Keratinocyte (primary cell): ENCODE results near the gene WDR93. TPM values are rescaled to one million over a fixed set of nuclear protein-coding genes. Genes with fewer than 3 reads are reported as not detected.

Experiments used
- DNase-seq: peaks from one replicate; pipeline ENCODE4 v3.0.0-alpha.2; 2011; ENCODE audit warnings: low read depth, missing footprints, low spot score
- FAIRE-seq: peaks from 2 replicates; lab custom pipeline; 2011; peaks lifted over from hg19 to GRCh38; lab: Jason Lieb, UNC
- H2AFZ ChIP-seq: 2 replicates; pipeline ENCODE4 v1.6.0; 2012; ENCODE audit warnings: low read length, control low read depth, inconsistent platforms; ENCODE audit not compliant: control insufficient read depth
- H3K27ac ChIP-seq: 2 replicates; pipeline ENCODE4 v1.5.1; 2011; ENCODE audit warnings: low read length; ENCODE audit not compliant: control insufficient read depth, insufficient read depth
- H3K27me3 ChIP-seq: 3 replicates; pipeline ENCODE4 v1.6.0; 2011; ENCODE audit warnings: low read length; ENCODE audit not compliant: control insufficient read depth, insufficient read depth; ENCODE audit errors: extremely low read depth
- H3K36me3 ChIP-seq, 2 experiments: 2 replicates in 1 of 2; 3 replicates in 1 of 2; pipeline ENCODE4 v1.5.1; 2011; ENCODE audit warnings: low read length in 2 of 2, mild to moderate bottlenecking in 1 of 2; ENCODE audit not compliant: control insufficient read depth in 2 of 2, insufficient read depth in 2 of 2; ENCODE audit errors: extremely low read depth in 1 of 2
- H3K4me1 ChIP-seq: 3 replicates; pipeline ENCODE4 v1.5.1; 2011; ENCODE audit warnings: low read length; ENCODE audit not compliant: control insufficient read depth, insufficient read depth; ENCODE audit errors: extremely low read depth
- H3K4me2 ChIP-seq: 3 replicates; pipeline ENCODE4 v1.6.0; 2011; ENCODE audit warnings: low read depth, low read length; ENCODE audit not compliant: control insufficient read depth, insufficient read depth; ENCODE audit errors: extremely low read depth
- H3K4me3 ChIP-seq, 3 experiments: fragments of 200-600 bp in 1 of 3; sonication (generic) in 1 of 3; 2 replicates in 2 of 3; 3 replicates in 1 of 3; pipeline ENCODE4 v1.5.1; 2011 to 2016; ENCODE audit warnings: low read length in 3 of 3, mild to moderate bottlenecking in 3 of 3, control low read depth in 2 of 3, inconsistent platforms in 1 of 3, low read depth in 1 of 3, mixed read lengths in 1 of 3, mixed run types in 1 of 3, moderate library complexity in 1 of 3; ENCODE audit not compliant: control insufficient read depth in 2 of 3, insufficient read depth in 2 of 3; ENCODE audit errors: extremely low read depth in 1 of 3
- H3K79me2 ChIP-seq: 2 replicates; pipeline ENCODE4 v1.6.0; 2012; ENCODE audit warnings: low read length; ENCODE audit not compliant: control insufficient read depth, insufficient read depth
- H3K9ac ChIP-seq: 3 replicates; pipeline ENCODE4 v1.6.0; 2011; ENCODE audit warnings: low read length; ENCODE audit not compliant: control insufficient read depth, insufficient read depth; ENCODE audit errors: extremely low read depth
- H3K9me1 ChIP-seq: 3 replicates; pipeline ENCODE4 v1.6.0; 2011; ENCODE audit warnings: low read length; ENCODE audit not compliant: control insufficient read depth, insufficient read depth; ENCODE audit errors: extremely low read depth
- H3K9me3 ChIP-seq: 2 replicates; pipeline ENCODE4 v1.5.1; 2012; ENCODE audit warnings: low read depth, low read length; ENCODE audit not compliant: control insufficient read depth
- H4K20me1 ChIP-seq: 3 replicates; pipeline ENCODE4 v1.6.0; 2011; ENCODE audit warnings: low read length; ENCODE audit not compliant: control insufficient read depth, insufficient read depth; ENCODE audit errors: extremely low read depth
- CTCF ChIP-seq, 3 experiments: IDR thresholded peaks in 1 of 3; conservative IDR thresholded peaks in 1 of 3; optimal IDR thresholded peaks in 1 of 3; 2 replicates in 2 of 3; 3 replicates in 1 of 3; pipeline versions ENCODE3 to v1.5.1; 2011; ENCODE audit warnings: low read length in 3 of 3, mild to moderate bottlenecking in 3 of 3, moderate library complexity in 2 of 3, control low read depth in 1 of 3, inconsistent platforms in 1 of 3; ENCODE audit not compliant: insufficient read depth in 2 of 3; ENCODE audit errors: extremely low read depth in 1 of 3
- EZH2 ChIP-seq: IDR thresholded peaks from one replicate; pipeline ENCODE4 v1.6.1; 2012; ENCODE audit warnings: inconsistent platforms, mild to moderate bottlenecking, low read length, moderate library complexity
- dilution Hi-C: fragments of 300-500 bp; cut with MboI; formaldehyde crosslinking; loops from one replicate; pipeline ENCODE4 v1.7.0; 2020; ENCODE audit warnings: low sequenced_read_pairs; ENCODE audit not compliant: extremely low pct_ligation_motif_present
- polyA plus RNA-seq, 5 experiments: library from polyadenylated mRNA; depleted of rRNA in 3 of 5; stranded (reverse) in 3 of 5; stranded (forward) in 1 of 5; unstranded in 1 of 5; fragments of >200 nt; gene quantifications; 1 replicate in 1 of 5; 2 replicates in 3 of 5; 3 replicates in 1 of 5; pipeline versions ENCODE4 v1.2.1 to v1.2.3, GENCODE V29; 2011 to 2012; ENCODE audit warnings: missing spikeins in 2 of 5, low read depth in 1 of 5, low replicate concordance in 1 of 5

Gene WDR93
- polyA plus RNA-seq, 1 donor (not counting 4 experiments of a cell fraction or from before 2014, with no cell fraction given): 0.05 TPM

- Histone ChIP-seq H3K36me3 (no peaks in the 10 kb centered on the region), H3K9me3 (no peaks in the 10 kb centered on the region), H3K79me2 (no peaks in the 10 kb centered on the region), H3K4me1 (peaks cover 4% of the 10 kb centered on the region), H3K4me3 (no peak overlapping the region), H4K20me1 (no peaks in the 10 kb centered on the region), H2AFZ (no peak overlapping the region), H3K4me2 (no peak overlapping the region), H3K9me1 (no peaks in the 10 kb centered on the region), H3K9ac (no peak overlapping the region), H3K27me3 (peaks cover 7% of the 10 kb centered on the region), H3K27ac (no peak overlapping the region)
- dilution Hi-C loops: no loop called here
- TF ChIP-seq EZH2 (no peak), CTCF (optimal IDR thresholded peaks at IDR 0.05 in 1 of 3, IDR thresholded peaks at IDR 0.05 in 1 of 3, conservative IDR thresholded peaks at IDR 0.05 in 1 of 3; ENCODE audit: extremely low read depth in 1 of 3, insufficient read depth in 2 of 3, low read length in 3 of 3) (no peak)
- FAIRE-seq: no peak
- no peak for DNase-seq
Measured at GRCh38 chr15:89747708-89748682, 57.4 kb downstream of the WDR93 start.

DNA sequence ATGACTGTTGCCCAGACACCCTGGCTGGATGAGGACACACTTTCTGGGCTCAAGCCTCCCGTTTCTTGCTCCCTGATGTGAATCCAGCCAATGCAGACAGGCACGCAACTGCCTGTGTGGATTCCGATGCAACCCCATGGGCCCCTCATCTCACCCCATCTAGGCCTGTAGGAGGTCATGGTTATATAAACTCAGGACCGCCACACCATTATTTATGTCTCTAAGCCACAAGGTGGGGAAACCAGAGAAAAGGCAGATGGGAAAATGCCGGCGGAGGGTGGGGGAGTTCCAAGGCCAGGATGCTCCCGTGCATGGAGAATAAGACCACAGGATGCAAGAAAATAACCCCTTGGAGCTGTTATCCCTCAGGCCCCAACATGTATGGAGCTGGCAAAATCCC, 58.4 kb downstream of the WDR93 start:
- Histone ChIP-seq H2AFZ (no peak overlapping the region), H3K4me2 (no peak overlapping the region)
- dilution Hi-C loops: no loop called here

More for the DNA sequence above, 58.4 kb downstream of the WDR93 start:
- no peaks in the 10 kb centered on the region for H3K9me1 ChIP-seq
- no peak overlapping the region for H3K9ac ChIP-seq
- no peaks in the 10 kb centered on the region for H3K36me3 ChIP-seq
- FAIRE-seq (no peak), DNase-seq (no peak)
- TF ChIP-seq CTCF (optimal IDR thresholded peaks at IDR 0.05 in 1 of 3, IDR thresholded peaks at IDR 0.05 in 1 of 3, conservative IDR thresholded peaks at IDR 0.05 in 1 of 3; ENCODE audit: extremely low read depth in 1 of 3, insufficient read depth in 2 of 3, low read length in 3 of 3) (no peak), EZH2 (no peak)
- H3K4me1 ChIP-seq: peaks cover 4% of the 10 kb centered on the region
- no peak overlapping the region for H3K27ac ChIP-seq
- H3K79me2 ChIP-seq: no peaks in the 10 kb centered on the region
- H3K27me3 ChIP-seq: peaks cover 7% of the 10 kb centered on the region
- no peak overlapping the region for H3K4me3 ChIP-seq
- H4K20me1 ChIP-seq: no peaks in the 10 kb centered on the region
- H3K9me3 ChIP-seq: no peaks in the 10 kb centered on the region
